ENCODE measurements around the gene ITPKC.

ITPKC gene

GRCh38 chr19:40690693-40691420 is 26.1 kb upstream of the ITPKC start:
- DNase-seq = peak; percentile 76

GRCh38 chr19:40691421-40692211 is 25.3 kb upstream of the ITPKC start:
- DNase-seq = no peak

GRCh38 chr19:40692212-40692551 is 24.7 kb upstream of the ITPKC start:
- DNase-seq = no peak

- DNase-seq = no peak
These were observed 23.6 kb upstream of the ITPKC start for GRCh38 chr19:40693150-40693788.

GRCh38 chr19:40693896-40694295 is 23.0 kb upstream of the ITPKC start:
- DNase-seq = no peak

GRCh38 chr19:40695881-40696280 is 21.0 kb upstream of the ITPKC start:
- no peak for DNase-seq

- no peak for DNase-seq
These were observed 19.9 kb upstream of the ITPKC start for GRCh38 chr19:40697007-40697406.

- DNase-seq = no peak
These were observed 16.8 kb upstream of the ITPKC start for GRCh38 chr19:40700083-40700482.

- DNase-seq = no peak
These were observed 15.2 kb upstream of the ITPKC start for GRCh38 chr19:40701758-40702157.

GRCh38 chr19:40702337-40703012 is 14.4 kb upstream of the ITPKC start:
- peak; percentile 17 for DNase-seq

GRCh38 chr19:40703029-40703755 is 13.7 kb upstream of the ITPKC start:
- DNase-seq = no peak

- DNase-seq = no peak
These were observed 12.2 kb upstream of the ITPKC start for GRCh38 chr19:40704491-40705361.

- DNase-seq = no peak
These were observed 11.6 kb upstream of the ITPKC start for GRCh38 chr19:40705362-40705651.

- DNase-seq = no peak
These were observed 10.8 kb upstream of the ITPKC start for GRCh38 chr19:40705950-40706619.

- DNase-seq = no peak
These were observed 9.3 kb upstream of the ITPKC start for GRCh38 chr19:40707615-40708014.

- no peak for DNase-seq
These were observed 7.1 kb upstream of the ITPKC start for GRCh38 chr19:40709817-40710216.

GRCh38 chr19:40713939-40714338 is 3.0 kb upstream of the ITPKC start:
- no peak for DNase-seq

- DNase-seq = peak; percentile 95
These were observed 2.2 kb upstream of the ITPKC start for GRCh38 chr19:40714441-40715299.

- DNase-seq = peak; percentile 95
These were observed 856 bp upstream of the ITPKC start for GRCh38 chr19:40716031-40716481.

GRCh38 chr19:40717325-40717879 is 490 bp downstream of the ITPKC start:
- DNase-seq = peak; percentile 36
